SH-SY5Y (cell line): ENCODE results near the gene SLC9A9.

Experiments
- GATA2 ChIP-seq: IDR thresholded peaks from 2 replicates; pipeline ENCODE4 v1.6.1; 2011; ENCODE audit warnings: mild to moderate bottlenecking, low read depth, low read length
- GATA3 ChIP-seq: IDR thresholded peaks from 2 replicates; pipeline ENCODE4 v1.6.1; 2011; ENCODE audit warnings: low read depth, mild to moderate bottlenecking, low read length, moderate library complexity

DNA sequence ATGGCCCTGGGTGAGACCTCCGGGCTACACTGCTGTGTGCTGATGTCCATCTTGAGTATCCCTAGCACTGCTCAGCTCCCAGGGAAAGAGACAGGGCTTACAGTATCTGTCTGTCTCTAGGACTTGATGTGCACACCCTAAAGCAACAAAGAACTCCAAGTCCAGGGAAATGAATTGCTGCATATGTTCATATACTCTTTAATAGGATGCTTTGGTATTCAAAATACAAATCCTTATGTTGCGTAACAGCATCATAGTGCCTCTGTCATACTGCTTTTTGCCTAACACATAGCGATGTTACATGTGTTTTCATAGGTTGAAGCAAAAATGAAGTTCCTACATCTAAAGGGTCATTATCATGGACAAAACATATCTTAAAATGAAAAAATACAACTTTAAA, 299.9 kb downstream of the SLC9A9 start:
- no peak for TF ChIP-seq GATA2
- no peak for TF ChIP-seq GATA3
